Cortex of kidney (tissue), 1 donor: ENCODE measurements around the gene PRR20A.
"Not testable (repeated sequence)": the region's sequence is repeated elsewhere in the genome, so short reads cannot be mapped to it uniquely, and the experiment has no call there.

ENCODE experiments used
- DNase-seq: peaks from one replicate; lab custom pipeline; 2025; lab: John Stamatoyannopoulos, UW

PRR20A gene

GRCh38 chr13:57140235-57140968 lies at the start of gene PRR20A:
Gene PRR20A, plus strand, starts transcription at chr13:57140918. Its CDS starts 387 bp downstream, at chr13:57141305.
- not testable (repeated sequence) for DNase-seq

DNA sequence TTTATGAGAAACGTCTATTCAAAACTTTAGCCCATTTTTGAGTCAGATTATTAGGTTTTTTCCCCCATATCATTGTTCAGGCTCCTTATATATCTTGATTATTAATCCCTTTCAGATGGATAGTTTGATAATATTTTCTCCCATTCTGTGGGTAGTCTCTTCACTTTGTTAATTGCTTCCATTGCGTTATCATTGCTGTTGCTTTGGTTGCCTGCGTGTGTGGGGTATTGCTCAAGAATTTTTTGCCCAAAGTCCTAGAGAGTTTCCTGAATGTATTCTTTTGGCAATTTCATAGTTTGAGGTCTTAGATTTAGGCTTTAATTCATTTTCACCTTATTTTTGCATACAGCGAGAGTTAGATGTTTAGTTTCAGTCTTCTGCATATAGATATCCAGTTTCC lies 25.8 kb upstream of the PRR20A start:
- DNase-seq, result no peak

DNA sequence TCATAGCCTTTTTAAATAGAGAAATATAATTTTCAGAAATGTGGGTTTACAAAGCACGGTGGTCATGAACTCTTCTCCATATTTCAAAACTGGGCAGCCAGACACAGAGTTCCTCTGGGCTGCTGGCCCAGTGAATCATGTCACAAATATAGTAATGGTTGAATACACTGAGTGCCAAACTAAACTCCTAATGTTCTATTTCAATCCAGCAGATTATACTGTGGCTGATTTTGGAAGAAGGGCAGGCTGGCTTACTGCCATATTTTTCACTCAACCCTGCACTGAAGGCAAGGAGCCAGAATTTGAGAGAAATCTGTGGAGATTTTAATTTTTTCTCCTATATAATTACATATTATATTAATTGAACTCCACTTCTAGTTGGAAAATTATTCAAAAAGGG lies 17.0 kb upstream of the PRR20A start:
- no peak for DNase-seq

- DNase-seq, result no peak
These were observed 11.8 kb upstream of the PRR20A start for GRCh38 chr13:57128909-57129308.

DNA sequence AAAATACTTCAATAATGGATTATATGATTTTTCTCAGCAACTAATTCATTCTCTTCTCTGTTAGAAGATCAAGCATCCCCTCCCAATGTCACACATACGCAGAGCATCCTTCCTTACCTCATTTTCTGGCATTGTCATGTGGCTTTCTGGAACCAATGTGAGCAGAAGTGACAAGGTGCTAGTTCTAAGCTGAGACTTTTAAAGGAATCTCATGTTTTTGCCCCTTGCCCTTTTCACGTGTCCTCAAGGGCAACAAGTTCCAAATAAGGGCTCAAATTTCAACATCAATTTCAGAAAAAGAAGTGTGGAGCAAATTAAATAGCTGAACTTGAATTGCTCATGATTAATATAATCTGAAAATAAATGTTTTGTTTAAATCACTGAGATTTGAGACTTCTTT lies 4.6 kb upstream of the PRR20A start:
- no peak for DNase-seq

DNA sequence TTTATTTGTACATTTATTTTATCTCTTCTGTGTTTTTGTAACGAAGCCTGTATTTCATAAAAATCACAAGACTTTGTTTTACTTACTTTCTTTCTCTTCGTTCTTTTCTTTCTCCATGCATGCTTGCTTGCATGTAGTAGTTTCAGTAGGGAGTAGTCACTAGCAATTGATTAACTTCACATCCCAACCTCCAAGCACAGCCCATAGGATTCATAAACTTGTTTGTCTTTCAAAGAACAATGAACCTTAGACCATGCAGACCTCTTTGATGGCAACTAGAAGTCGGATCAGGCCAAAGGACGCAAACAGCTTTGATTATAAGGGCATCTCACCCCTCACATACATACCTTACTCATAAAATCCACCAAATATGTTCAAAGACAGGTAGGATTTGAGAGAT lies 3.1 kb upstream of the PRR20A start:
- DNase-seq, result no peak

GRCh38 chr13:57138988-57139387 lies 1.7 kb upstream of the PRR20A start:
- DNase-seq, result no peak

- not testable (repeated sequence) for DNase-seq
These were observed 937 bp upstream of the PRR20A start for GRCh38 chr13:57139781-57140180.

- DNase-seq, result not testable (repeated sequence)
These were observed 6.5 kb downstream of the PRR20A start, which contains the start of gene PRR20B for GRCh38 chr13:57147188-57147587. Gene PRR20B, plus strand, starts transcription at chr13:57147488. Its CDS starts 387 bp downstream, at chr13:57147875.

DNA sequence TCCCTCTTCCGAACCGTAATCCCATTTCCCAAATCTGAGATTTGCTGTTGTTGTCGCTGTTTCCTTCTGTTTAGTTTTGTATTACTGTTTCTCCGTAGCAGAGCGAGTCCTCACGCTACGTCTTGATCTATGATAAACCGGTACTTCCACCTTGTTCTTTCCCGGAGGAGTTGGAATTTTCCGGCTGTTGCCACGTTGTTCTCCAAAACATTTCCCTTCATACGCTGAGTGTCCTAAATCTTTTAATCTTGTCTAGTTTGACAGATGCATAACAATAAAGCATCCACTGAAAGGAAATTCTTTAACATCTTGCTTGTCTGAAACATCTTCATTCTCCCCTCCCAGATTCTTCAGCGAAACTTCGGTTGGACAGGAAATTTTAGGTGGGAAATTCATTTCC lies 7.4 kb downstream of the PRR20A start:
- DNase-seq, result not testable (repeated sequence)

DNA sequence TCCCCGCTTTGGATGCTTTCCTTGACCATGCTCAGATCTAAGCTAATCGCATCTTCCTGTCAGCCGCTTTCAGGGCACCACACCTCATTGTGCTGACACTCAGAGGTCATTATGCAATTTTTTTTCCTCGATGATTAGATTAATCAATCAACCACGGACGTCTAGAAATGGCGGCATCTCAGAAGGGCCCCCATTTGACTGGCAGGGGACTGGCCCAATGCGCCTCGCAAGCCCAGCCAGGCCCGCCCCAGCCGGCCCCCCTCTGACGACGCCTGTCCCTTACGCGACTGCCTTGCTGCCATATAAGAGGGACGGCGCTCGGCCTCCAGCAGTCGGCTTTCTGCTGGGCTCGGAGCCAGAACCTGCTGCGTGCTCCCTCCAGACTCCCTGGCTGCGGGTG lies 13.0 kb downstream of the PRR20A start, which contains the start of gene PRR20C:
Gene PRR20C, plus strand, starts transcription at position 301 of the 400 bp plus-strand sequence. CDS start 387 bp downstream, outside the sequence.
- DNase-seq, result not testable (repeated sequence)

DNA sequence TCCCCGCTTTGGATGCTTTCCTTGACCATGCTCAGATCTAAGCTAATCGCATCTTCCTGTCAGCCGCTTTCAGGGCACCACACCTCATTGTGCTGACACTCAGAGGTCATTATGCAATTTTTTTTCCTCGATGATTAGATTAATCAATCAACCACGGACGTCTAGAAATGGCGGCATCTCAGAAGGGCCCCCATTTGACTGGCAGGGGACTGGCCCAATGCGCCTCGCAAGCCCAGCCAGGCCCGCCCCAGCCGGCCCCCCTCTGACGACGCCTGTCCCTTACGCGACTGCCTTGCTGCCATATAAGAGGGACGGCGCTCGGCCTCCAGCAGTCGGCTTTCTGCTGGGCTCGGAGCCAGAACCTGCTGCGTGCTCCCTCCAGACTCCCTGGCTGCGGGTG lies 19.6 kb downstream of the PRR20A start, which contains the start of gene PRR20D:
Gene PRR20D, plus strand, starts transcription at position 301 of the 400 bp plus-strand sequence. CDS start 387 bp downstream, outside the sequence.
- DNase-seq, result not testable (repeated sequence)

- not testable (repeated sequence) for DNase-seq
These were observed 26.2 kb downstream of the PRR20A start, which contains the start of gene PRR20E for GRCh38 chr13:57166897-57167296. Gene PRR20E, plus strand, starts transcription at chr13:57167197. Its CDS starts 387 bp downstream, at chr13:57167584.

- DNase-seq, result no peak
These were observed 50.9 kb downstream of the PRR20A start for GRCh38 chr13:57191667-57192066.
